Activated CD4-positive, CD25-positive, alpha-beta regulatory T cell (primary cell): ENCODE measurements around the gene FUT3.

Source experiments
- DNase-seq, 4 experiments: peaks; one replicate each; lab custom pipeline; 2025; lab: John Stamatoyannopoulos, UW

The FUT3 gene

DNA sequence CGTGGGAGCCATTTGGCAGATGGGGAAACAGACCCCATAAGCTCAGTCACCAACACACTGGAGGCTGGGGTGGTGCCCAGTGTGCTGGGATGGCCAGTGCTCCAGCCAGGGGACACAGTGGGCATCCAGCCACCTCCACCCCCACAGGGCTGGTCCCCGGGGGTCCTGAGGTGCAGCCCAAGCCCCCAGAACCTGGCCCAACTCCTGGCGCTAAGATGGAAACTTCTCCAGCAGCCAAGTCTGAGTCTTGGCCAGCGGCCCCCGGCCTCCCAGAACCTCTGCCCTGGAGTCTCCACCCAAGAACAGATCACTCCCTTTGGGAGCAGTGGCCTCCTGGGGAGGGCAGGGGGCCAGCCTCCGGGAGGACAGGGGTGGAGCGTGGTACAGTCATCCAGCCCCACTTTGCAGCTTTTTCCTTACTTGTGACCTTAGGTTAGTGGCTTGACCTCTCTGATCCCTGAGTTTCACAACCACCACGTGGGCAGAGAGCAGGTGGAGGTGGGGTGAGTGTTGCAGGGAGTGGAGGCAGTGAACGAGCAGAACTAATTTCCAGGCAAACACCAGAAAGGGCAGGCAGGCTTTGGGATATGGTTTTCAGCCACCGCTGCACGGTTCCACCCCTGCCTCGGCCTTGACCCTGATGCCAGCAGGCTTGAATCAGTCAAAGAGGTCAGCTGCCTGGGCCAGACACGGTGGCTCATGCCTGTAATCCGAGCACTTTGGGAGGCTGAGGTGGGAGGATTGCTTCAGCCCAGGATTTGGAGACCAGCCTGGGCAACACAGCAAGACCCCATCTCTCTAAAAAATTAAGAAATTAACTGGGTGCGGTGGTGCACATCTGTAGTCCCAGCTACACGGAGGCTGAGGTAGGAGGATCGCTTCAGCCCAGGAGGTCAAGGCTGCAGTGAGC, 50.6 kb downstream of the FUT3 start:
- no peak for DNase-seq

DNA sequence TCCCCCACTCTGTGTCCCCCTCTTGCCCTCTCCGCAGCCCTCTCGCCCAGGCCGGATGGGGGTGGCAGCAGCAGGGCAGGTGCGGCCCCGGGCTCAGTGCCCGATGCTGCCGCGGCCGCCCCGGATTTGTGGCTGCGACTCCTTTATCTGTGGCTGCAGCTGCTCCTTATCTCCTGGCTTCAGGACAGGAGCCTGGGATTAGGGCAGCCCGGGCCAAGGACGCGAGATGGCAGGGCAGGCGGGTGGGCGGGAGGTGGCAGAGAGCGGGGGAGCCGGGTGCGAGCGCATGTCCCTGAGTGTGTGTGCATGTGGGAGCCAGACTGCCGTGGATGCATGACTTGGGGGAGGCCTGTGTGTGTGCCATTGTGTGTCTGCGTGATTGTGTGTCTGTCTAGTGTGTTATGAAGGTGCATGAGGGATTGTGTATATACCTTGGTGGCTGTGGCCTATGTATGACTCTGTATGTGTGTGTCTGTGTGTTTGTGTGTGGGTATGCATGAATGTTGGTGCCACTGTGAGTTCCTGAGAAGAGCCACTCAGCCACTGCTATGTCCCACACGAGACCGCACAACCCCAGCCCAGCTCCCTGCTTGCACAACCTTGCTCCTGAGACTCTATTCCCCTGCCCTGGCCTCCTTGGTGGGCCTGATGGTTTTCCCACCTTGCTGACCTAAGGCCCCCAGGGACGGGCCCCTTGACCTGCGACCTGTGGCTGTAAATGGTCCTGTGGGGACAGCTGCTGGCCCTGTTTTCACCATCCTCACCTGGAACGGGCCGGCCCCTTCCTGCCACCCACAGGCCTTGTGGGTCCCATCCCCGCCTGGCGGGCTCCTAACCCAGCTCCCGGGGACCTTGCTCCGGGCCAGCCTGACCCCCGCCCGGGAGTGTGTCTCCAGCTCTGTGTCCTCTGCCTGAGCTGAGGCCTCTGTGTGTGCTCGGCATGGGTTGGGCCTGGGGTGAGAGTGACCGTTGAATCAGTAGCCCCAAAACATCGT, 51.7 kb downstream of the FUT3 start:
- no peak for DNase-seq

DNA sequence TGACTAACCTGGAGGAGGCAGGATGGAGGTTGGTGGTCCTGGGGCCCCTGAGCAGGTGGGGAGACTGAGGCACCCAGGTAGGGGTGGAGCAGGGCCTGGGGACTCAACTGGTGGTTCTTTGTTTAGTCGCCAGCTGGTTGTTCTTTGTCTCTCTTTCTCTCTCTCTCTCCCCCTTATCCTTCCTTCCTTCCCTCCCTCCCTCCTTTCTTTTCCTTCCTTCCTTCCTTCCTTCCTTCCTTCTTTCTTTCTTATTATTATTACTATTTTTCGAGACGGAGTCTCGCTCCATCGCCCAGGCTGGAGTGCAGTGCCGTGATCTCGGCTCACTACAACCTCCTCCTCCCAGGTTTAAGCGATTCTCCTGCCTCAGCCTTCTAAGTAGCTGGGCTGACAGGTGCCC, 53.0 kb downstream of the FUT3 start:
- DNase-seq: no peak

DNA sequence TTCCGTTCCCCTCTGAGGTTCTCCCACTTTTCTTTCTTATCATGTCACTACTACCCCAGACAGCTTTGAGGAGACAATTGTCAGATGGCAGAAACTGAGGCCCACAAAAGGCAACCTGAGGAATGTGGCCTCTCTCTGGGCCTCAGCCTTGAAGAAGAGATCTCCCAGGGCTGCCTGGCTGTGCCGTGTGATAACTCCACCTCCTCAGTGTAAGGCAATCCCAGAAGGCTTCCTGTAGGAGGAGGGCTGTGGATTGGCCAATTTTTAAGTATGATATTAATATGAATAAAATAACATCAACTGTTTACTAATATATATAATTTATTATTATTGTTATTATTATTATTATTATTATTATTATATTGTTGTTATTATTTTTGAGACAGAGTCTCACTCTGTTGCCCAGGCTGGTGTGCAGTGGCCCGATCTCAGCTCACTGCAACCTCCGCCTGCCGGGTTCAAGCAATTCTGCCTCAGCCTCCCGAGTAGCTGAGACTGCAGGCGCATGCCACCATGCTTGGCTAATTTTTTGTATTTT, 55.8 kb downstream of the FUT3 start:
- no peak for DNase-seq

DNA sequence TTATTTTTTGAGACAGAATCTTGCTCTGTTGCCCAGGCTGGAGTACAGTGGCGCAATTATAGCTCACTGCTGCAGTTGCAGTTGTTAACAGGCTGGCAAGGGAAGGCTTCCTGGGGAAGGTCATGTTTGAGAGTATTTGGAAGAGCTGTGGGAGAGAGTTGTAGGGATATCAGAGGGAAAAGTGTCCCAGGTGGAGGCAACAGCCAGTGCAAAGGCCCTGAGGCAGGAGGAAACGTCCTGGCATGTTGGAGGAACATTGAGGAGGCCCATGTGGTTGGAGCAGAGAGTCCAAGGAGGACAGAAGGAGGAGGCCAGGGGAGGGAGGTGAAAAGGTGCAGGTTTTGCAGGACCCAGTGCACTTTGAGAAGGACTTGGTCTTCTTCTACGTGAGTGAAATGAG, 58.1 kb downstream of the FUT3 start:
- no peak for DNase-seq
